ENCODE data around the gene PCP4L1. TPM values are rescaled to one million over a fixed set of nuclear protein-coding genes. Genes with fewer than 3 reads are reported as not detected.

PCP4L1 gene
- total RNA-seq, 1 experiment from 2014 or later, result 2.5 TPM

DNA sequence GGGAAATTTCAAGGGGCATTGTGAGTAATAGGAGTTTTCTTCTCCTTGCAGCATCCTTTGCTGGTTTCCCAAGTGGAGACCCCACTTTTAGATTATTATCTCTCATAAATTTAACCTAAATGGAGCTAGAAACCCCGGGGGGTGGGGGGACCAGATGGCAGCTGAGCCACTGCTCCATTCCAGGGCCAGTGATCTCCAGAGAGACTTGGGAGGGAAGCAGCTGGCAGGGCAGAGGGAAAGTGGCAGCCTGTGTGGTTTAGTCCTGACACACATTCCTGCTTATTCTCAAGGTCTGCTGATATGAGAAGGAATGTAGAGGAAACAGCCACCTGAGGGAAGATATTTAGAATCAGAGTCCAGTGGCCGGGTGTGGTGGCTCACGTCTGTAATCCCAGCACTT, 16.3 kb downstream of the PCP4L1 start:
- Histone ChIP-seq H3K27me3 (replicated peaks; ENCODE audit: control insufficient read depth, insufficient read depth, low read length) (no peaks in the 10 kb centered on the region), H3K4me1 (peaks cover 15% of the 10 kb centered on the region), H3K36me3 (ENCODE audit: control insufficient read depth, insufficient read depth, low read length) (no peaks in the 10 kb centered on the region), H3K4me3 (ENCODE audit: low read depth, low read length) (no peak overlapping the region), H3K9me3 (no peaks in the 10 kb centered on the region)
- Mint-ChIP-seq H3K4me1 (ENCODE audit: low read depth, unreplicated experiment) (peaks cover 20% of the 10 kb centered on the region), H3K27me3 (ENCODE audit: insufficient read depth, unreplicated experiment) (no peaks in the 10 kb centered on the region), H3K9me3 (ENCODE audit: unreplicated experiment) (no peaks in the 10 kb centered on the region), H3K27ac (ENCODE audit: unreplicated experiment) (no peak overlapping the region), H3K36me3 (ENCODE audit: insufficient read depth, unreplicated experiment) (no peaks in the 10 kb centered on the region), H3K4me3 (ENCODE audit: unreplicated experiment) (no peak overlapping the region)
- POLR2A ChIA-PET, result no interaction called here
- DNase-seq, result no peak
- CTCF ChIA-PET, result interaction anchor here (0.7 kb wide), 1 partner anchor 40 kb away, joined by 3 read pairs; no protein-coding TSS in a partner anchor
- no TSS peak for BruUV-seq (replicated peaks)
- intact Hi-C loops (cut with micrococcal nuclease; ENCODE audit: unreplicated experiment), result no loop called here
- TF ChIP-seq, protein P1, sequence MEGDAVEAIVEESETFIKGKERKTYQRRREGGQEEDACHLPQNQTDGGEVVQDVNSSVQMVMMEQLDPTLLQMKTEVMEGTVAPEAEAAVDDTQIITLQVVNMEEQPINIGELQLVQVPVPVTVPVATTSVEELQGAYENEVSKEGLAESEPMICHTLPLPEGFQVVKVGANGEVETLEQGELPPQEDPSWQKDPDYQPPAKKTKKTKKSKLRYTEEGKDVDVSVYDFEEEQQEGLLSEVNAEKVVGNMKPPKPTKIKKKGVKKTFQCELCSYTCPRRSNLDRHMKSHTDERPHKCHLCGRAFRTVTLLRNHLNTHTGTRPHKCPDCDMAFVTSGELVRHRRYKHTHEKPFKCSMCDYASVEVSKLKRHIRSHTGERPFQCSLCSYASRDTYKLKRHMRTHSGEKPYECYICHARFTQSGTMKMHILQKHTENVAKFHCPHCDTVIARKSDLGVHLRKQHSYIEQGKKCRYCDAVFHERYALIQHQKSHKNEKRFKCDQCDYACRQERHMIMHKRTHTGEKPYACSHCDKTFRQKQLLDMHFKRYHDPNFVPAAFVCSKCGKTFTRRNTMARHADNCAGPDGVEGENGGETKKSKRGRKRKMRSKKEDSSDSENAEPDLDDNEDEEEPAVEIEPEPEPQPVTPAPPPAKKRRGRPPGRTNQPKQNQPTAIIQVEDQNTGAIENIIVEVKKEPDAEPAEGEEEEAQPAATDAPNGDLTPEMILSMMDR (IDR thresholded peaks at IDR 0.05; ENCODE audit: insufficient read depth in 1 of 2, low read depth in 1 of 2, low read length in 1 of 2, severe bottlenecking in 1 of 2, unreplicated experiment in 1 of 2), result no peak

DNA sequence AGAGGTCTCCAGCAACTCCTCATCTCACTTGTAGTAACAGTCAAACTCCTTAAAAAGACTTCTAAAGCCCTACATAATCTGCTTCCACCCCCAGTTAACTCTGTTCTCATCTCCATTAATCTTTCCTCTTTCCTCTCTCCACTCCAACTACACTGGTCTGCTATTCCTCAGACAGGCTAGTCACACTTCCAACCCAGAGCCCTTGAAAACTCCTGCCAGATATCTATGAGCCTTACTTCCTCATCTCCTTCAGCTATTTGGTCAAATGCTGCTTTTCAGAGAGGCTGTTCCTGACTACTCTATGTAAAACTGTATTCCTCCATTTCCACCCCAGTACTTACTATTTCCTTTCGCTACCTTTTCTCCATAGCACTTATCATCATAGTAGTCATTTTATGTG, 24.4 kb downstream of the PCP4L1 start:
- Histone ChIP-seq H3K9me3 (no peaks in the 10 kb centered on the region), H3K4me3 (ENCODE audit: low read depth, low read length) (no peak overlapping the region), H3K4me1 (peaks cover 9% of the 10 kb centered on the region), H3K36me3 (ENCODE audit: control insufficient read depth, insufficient read depth, low read length) (no peaks in the 10 kb centered on the region), H3K27me3 (replicated peaks; ENCODE audit: control insufficient read depth, insufficient read depth, low read length) (no peaks in the 10 kb centered on the region)
- Mint-ChIP-seq H3K4me1 (ENCODE audit: low read depth, unreplicated experiment) (peaks cover 9% of the 10 kb centered on the region), H3K36me3 (ENCODE audit: insufficient read depth, unreplicated experiment) (no peaks in the 10 kb centered on the region), H3K9me3 (ENCODE audit: unreplicated experiment) (no peaks in the 10 kb centered on the region), H3K4me3 (ENCODE audit: unreplicated experiment) (no peak overlapping the region), H3K27me3 (ENCODE audit: insufficient read depth, unreplicated experiment) (no peaks in the 10 kb centered on the region), H3K27ac (ENCODE audit: unreplicated experiment) (no peak overlapping the region)
- no peak for DNase-seq
- TF ChIP-seq, protein P1 (IDR thresholded peaks at IDR 0.05; ENCODE audit: insufficient read depth in 1 of 2, low read depth in 1 of 2, low read length in 1 of 2, severe bottlenecking in 1 of 2, unreplicated experiment in 1 of 2), result no peak
- ChIA-PET CTCF (no interaction called here), POLR2A (no interaction called here)
- intact Hi-C loops (cut with micrococcal nuclease; ENCODE audit: unreplicated experiment), result no loop called here
- BruUV-seq (replicated peaks), result no TSS peak

DNA sequence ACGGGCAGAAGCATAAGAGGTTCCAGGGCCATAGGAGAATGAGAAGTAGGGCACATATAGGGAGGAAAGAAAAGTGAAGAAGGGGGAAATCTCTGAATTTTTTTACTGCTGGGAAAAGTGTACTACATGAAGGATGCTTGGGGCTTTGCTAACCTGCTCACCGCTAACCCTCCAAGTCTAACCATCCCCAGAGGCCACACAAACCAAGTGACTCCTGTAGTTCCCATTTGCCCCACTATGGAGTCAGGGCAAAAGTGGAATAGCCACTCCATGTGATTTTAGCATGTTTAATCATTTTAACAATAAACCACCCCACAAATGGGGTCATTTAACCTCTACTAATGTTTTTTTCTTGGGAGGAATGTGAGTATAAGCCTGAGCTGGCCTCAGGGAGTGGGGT, 26.6 kb downstream of the PCP4L1 start:
- POLR2A ChIA-PET, result interaction anchor here (0.6 kb wide), 1 partner anchor 61 kb away, joined by 4 read pairs; no protein-coding TSS in a partner anchor

More for the DNA sequence above, 26.6 kb downstream of the PCP4L1 start:
- Mint-ChIP-seq H3K4me3 (ENCODE audit: unreplicated experiment) (no peak overlapping the region), H3K4me1 (ENCODE audit: low read depth, unreplicated experiment) (peaks cover 14% of the 10 kb centered on the region), H3K9me3 (ENCODE audit: unreplicated experiment) (no peaks in the 10 kb centered on the region), H3K27ac (ENCODE audit: unreplicated experiment) (no peak overlapping the region), H3K27me3 (ENCODE audit: insufficient read depth, unreplicated experiment) (no peaks in the 10 kb centered on the region), H3K36me3 (ENCODE audit: insufficient read depth, unreplicated experiment) (no peaks in the 10 kb centered on the region)
- no peak for DNase-seq
- Histone ChIP-seq H3K27me3 (replicated peaks; ENCODE audit: control insufficient read depth, insufficient read depth, low read length) (no peaks in the 10 kb centered on the region), H3K36me3 (ENCODE audit: control insufficient read depth, insufficient read depth, low read length) (no peaks in the 10 kb centered on the region), H3K4me1 (peaks cover 10% of the 10 kb centered on the region), H3K9me3 (no peaks in the 10 kb centered on the region), H3K4me3 (ENCODE audit: low read depth, low read length) (no peak overlapping the region)
- CTCF ChIA-PET, result interaction anchor here (0.8 kb wide), 1 partner anchor 58 kb away, joined by 3 read pairs; no protein-coding TSS in a partner anchor
- TF ChIP-seq, protein P1 (IDR thresholded peaks at IDR 0.05; ENCODE audit: insufficient read depth in 1 of 2, low read depth in 1 of 2, low read length in 1 of 2, severe bottlenecking in 1 of 2, unreplicated experiment in 1 of 2), result no peak
- intact Hi-C loops (cut with micrococcal nuclease; ENCODE audit: unreplicated experiment), result no loop called here
- BruUV-seq (replicated peaks), result no TSS peak
